DOHH2 (cell line): ENCODE measurements around the gene SPTAN1.

Experiments
- H3F3A ChIP-seq: fragments of 200-600 bp; sonication (generic), shearing (Covaris generic); 2 replicates; pipeline ENCODE4 v1.6.0; 2016; ENCODE audit warnings: antibody characterized with exemption, mild to moderate bottlenecking; ENCODE audit not compliant: control insufficient read depth, insufficient read depth
- H3K27ac ChIP-seq: fragments of 200-600 bp; sonication (generic); 2 replicates; pipeline ENCODE4 v1.5.1; 2014; ENCODE audit warnings: low read depth, mild to moderate bottlenecking, low read length, moderate library complexity
- H3K27me3 ChIP-seq: fragments of 200-600 bp; sonication (generic); 2 replicates; pipeline ENCODE4 v1.6.1; 2014; ENCODE audit warnings: mild to moderate bottlenecking, low read length, mixed read lengths; ENCODE audit not compliant: control insufficient read depth
- H3K36me3 ChIP-seq: fragments of 200-600 bp; sonication (generic); 2 replicates; pipeline ENCODE4 v1.6.1; 2014; ENCODE audit warnings: mild to moderate bottlenecking, low read length, moderate library complexity, mixed read lengths; ENCODE audit not compliant: control insufficient read depth
- H3K4me1 ChIP-seq: fragments of 200-600 bp; sonication (generic); 2 replicates; pipeline ENCODE4 v1.6.1; 2014; ENCODE audit warnings: mild to moderate bottlenecking, low read length, mixed read lengths; ENCODE audit not compliant: control insufficient read depth
- H3K4me2 ChIP-seq: fragments of 200-600 bp; sonication (generic); 2 replicates; pipeline ENCODE4 v1.6.0; 2014; ENCODE audit warnings: mild to moderate bottlenecking, low read length, moderate library complexity
- H3K4me3 ChIP-seq: fragments of 200-600 bp; sonication (generic); 2 replicates; pipeline ENCODE4 v1.5.1; 2014; ENCODE audit warnings: mild to moderate bottlenecking, low read length, mixed read lengths
- H3K79me2 ChIP-seq: fragments of 200-600 bp; sonication (generic); 2 replicates; pipeline ENCODE4 v1.6.1; 2014; ENCODE audit warnings: mild to moderate bottlenecking, low read length, mixed read lengths; ENCODE audit not compliant: control insufficient read depth
- H3K9me2 ChIP-seq: fragments of 200-600 bp; sonication (generic); replicated peaks from 2 replicates; pipeline ENCODE4 v1.6.1; 2014; ENCODE audit warnings: mild to moderate bottlenecking, low read length, mixed read lengths; ENCODE audit not compliant: control insufficient read depth
- H3K9me3 ChIP-seq: fragments of 200-600 bp; sonication (generic); 2 replicates; pipeline ENCODE4 v1.6.1; 2014; ENCODE audit warnings: antibody characterized with exemption, low read length, mixed read lengths; ENCODE audit not compliant: control insufficient read depth, insufficient read depth
- H4K20me1 ChIP-seq: fragments of 200-600 bp; sonication (generic); 2 replicates; pipeline ENCODE4 v1.6.0; 2014; ENCODE audit warnings: low read depth, mild to moderate bottlenecking, antibody characterized with exemption, low read length, moderate library complexity; ENCODE audit not compliant: control insufficient read depth, insufficient read depth
- EZH2phosphoT487 ChIP-seq: fragments of 200-600 bp; sonication (generic); IDR thresholded peaks from 2 replicates; pipeline ENCODE4 v1.6.1; 2017; ENCODE audit warnings: borderline replicate concordance, mild to moderate bottlenecking, antibody characterized with exemption, low read length, moderate library complexity, mixed read lengths
- TF ChIP-seq, protein P1 (sequence below): fragments of 200-600 bp; sonication (generic); IDR thresholded peaks from one replicate; pipeline ENCODE4 v1.5.1; 2014; ENCODE audit warnings: antibody characterized with exemption, mild to moderate bottlenecking, low read depth, low read length; ENCODE audit not compliant: poor library complexity, severe bottlenecking

SPTAN1 gene

DNA sequence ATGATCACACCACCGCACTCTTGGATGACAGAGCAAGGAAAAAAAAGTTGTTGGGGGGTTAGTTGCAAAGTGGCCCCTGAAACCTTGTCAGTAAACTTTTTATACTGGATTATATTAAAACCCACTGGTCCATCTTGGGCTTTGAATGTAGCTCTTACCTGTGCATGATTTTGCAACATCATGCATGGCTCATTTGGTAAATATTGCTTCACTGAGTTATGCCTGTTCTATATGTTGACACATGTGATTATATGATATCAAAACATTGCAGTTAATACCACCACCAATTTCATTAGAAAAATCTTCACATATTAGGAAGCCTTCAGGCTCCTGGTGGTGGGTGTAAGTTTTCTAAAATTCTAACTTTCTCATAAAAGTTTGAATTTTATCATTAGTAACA lies 62.3 kb downstream of the SPTAN1 start:
- H3K4me2 ChIP-seq = no peak overlapping the region
- no peaks in the 10 kb centered on the region for H3K27me3 ChIP-seq
- no peaks in the 10 kb centered on the region for H3K9me2 ChIP-seq
- no peaks in the 10 kb centered on the region for H3K4me1 ChIP-seq
- H3K36me3 ChIP-seq = peaks cover 88% of the 10 kb centered on the region
- no peak for TF ChIP-seq EZH2phosphoT487
- TF ChIP-seq, protein P1, sequence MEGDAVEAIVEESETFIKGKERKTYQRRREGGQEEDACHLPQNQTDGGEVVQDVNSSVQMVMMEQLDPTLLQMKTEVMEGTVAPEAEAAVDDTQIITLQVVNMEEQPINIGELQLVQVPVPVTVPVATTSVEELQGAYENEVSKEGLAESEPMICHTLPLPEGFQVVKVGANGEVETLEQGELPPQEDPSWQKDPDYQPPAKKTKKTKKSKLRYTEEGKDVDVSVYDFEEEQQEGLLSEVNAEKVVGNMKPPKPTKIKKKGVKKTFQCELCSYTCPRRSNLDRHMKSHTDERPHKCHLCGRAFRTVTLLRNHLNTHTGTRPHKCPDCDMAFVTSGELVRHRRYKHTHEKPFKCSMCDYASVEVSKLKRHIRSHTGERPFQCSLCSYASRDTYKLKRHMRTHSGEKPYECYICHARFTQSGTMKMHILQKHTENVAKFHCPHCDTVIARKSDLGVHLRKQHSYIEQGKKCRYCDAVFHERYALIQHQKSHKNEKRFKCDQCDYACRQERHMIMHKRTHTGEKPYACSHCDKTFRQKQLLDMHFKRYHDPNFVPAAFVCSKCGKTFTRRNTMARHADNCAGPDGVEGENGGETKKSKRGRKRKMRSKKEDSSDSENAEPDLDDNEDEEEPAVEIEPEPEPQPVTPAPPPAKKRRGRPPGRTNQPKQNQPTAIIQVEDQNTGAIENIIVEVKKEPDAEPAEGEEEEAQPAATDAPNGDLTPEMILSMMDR = no peak
- H3K4me3 ChIP-seq = no peak overlapping the region
- no peaks in the 10 kb centered on the region for H4K20me1 ChIP-seq
- no peaks in the 10 kb centered on the region for H3K79me2 ChIP-seq
- no peak overlapping the region for H3K27ac ChIP-seq
- H3F3A ChIP-seq = no peaks in the 10 kb centered on the region
- H3K9me3 ChIP-seq = no peaks in the 10 kb centered on the region

DNA sequence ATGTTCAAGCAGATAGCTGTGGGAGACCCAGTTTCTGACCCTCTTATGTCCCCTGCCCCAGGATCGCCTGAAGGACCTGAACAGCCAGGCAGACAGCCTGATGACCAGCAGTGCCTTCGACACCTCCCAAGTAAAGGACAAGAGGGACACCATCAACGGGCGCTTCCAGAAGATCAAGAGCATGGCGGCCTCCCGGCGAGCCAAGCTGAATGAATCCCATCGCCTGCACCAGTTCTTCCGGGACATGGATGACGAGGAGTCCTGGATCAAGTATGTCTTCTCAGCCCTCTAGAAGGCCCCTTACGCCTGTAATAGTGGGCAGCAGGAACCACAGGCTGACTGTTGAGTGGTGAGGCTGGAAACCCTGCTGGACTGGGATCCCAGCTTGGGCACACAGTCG lies 63.2 kb downstream of the SPTAN1 start:
- no peaks in the 10 kb centered on the region for H3K4me1 ChIP-seq
- no peaks in the 10 kb centered on the region for H3K79me2 ChIP-seq
- no peaks in the 10 kb centered on the region for H3K27me3 ChIP-seq
- no peak overlapping the region for H3K4me3 ChIP-seq
- H3K9me3 ChIP-seq = no peaks in the 10 kb centered on the region
- no peaks in the 10 kb centered on the region for H3K9me2 ChIP-seq
- H3K27ac ChIP-seq = no peak overlapping the region
- H3K4me2 ChIP-seq = no peak overlapping the region
- H3K36me3 ChIP-seq = peaks cover 86% of the 10 kb centered on the region
- TF ChIP-seq, protein P1 = no peak
- no peak for TF ChIP-seq EZH2phosphoT487
- no peaks in the 10 kb centered on the region for H4K20me1 ChIP-seq
- H3F3A ChIP-seq = no peaks in the 10 kb centered on the region

DNA sequence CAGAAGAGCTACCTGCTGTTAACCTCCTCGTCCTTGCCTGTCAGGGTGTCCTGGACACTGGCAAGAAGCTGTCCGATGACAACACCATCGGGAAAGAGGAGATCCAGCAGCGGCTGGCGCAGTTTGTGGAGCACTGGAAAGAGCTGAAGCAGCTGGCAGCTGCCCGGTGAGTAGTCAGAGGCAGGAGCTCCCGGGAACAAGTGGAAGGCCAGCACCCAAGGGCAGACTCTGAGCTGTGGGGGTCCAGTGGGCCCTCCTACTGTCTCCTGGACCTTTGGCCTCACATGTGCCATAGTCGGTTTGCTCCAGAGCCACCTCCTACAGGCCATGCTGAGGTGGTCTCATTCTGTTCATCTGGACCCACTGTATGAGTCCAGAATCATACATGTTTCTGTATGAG lies 65.6 kb downstream of the SPTAN1 start:
- H3K4me2 ChIP-seq = no peak overlapping the region
- no peaks in the 10 kb centered on the region for H3K27me3 ChIP-seq
- no peak overlapping the region for H3K27ac ChIP-seq
- no peak for TF ChIP-seq EZH2phosphoT487
- TF ChIP-seq, protein P1 = no peak
- no peaks in the 10 kb centered on the region for H3F3A ChIP-seq
- no peaks in the 10 kb centered on the region for H3K79me2 ChIP-seq
- H3K9me3 ChIP-seq = no peaks in the 10 kb centered on the region
- no peaks in the 10 kb centered on the region for H3K4me1 ChIP-seq
- no peaks in the 10 kb centered on the region for H3K9me2 ChIP-seq
- H3K36me3 ChIP-seq = peaks cover 82% of the 10 kb centered on the region
- no peaks in the 10 kb centered on the region for H4K20me1 ChIP-seq
- no peak overlapping the region for H3K4me3 ChIP-seq

DNA sequence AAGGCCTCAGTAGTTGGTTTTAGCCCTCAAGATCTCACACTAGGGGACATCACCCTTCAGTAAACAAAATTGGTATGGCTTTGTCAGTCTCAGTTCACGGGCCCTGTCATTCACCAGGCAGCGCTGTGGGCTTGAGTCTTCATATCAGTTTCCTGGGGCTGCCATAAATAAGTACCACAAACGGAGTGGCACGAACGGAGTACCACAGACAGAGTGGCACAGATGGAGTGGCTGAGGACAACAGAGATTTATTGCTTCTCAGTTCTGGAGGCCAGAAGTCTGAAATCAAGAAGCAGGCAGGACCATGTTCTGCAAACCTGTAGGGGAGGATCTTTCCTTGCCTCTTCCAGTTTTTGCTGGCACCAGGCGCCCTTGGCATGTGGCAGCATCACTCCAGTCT lies 66.7 kb downstream of the SPTAN1 start:
- H3K27me3 ChIP-seq = no peaks in the 10 kb centered on the region
- no peak overlapping the region for H3K27ac ChIP-seq
- no peaks in the 10 kb centered on the region for H3F3A ChIP-seq
- H3K9me2 ChIP-seq = no peaks in the 10 kb centered on the region
- H4K20me1 ChIP-seq = no peaks in the 10 kb centered on the region
- no peak for TF ChIP-seq EZH2phosphoT487
- TF ChIP-seq, protein P1 = no peak
- no peak overlapping the region for H3K4me2 ChIP-seq
- no peak overlapping the region for H3K4me3 ChIP-seq
- H3K9me3 ChIP-seq = no peaks in the 10 kb centered on the region
- peaks cover 71% of the 10 kb centered on the region for H3K36me3 ChIP-seq
- no peaks in the 10 kb centered on the region for H3K4me1 ChIP-seq
- no peaks in the 10 kb centered on the region for H3K79me2 ChIP-seq
